HepG2 (cell line): Measurements from ENCODE around the gene STK32B.

Experiments
- KDM5A ChIP-seq: fragments of 200-600 bp; sonication (generic); IDR thresholded peaks from 2 replicates; pipeline ENCODE4 v1.7.0; 2018; ENCODE audit warnings: antibody characterized with exemption, mild to moderate bottlenecking, low read length, borderline replicate concordance
- ZNF781 ChIP-seq: sonication (generic); formaldehyde crosslinking; IDR thresholded peaks from 2 replicates; pipeline ENCODE4 v1.5.1; 2020; ENCODE audit warnings: borderline replicate concordance, mild to moderate bottlenecking, missing genetic modification reagents; ENCODE audit errors: not compliant biosample characterization
- TF ChIP-seq, protein P1 (sequence below), 2 experiments: fragments of 450-650 bp in 1 of 2; sonication (generic) in 1 of 2; formaldehyde crosslinking in 1 of 2; IDR thresholded peaks; 2 replicates each; pipeline versions ENCODE4 v1.6.1 to v1.8.0; 2016 to 2022; ENCODE audit warnings: antibody characterized with exemption in 1 of 2, mild to moderate bottlenecking in 1 of 2, missing genetic modification reagents in 1 of 2

DNA sequence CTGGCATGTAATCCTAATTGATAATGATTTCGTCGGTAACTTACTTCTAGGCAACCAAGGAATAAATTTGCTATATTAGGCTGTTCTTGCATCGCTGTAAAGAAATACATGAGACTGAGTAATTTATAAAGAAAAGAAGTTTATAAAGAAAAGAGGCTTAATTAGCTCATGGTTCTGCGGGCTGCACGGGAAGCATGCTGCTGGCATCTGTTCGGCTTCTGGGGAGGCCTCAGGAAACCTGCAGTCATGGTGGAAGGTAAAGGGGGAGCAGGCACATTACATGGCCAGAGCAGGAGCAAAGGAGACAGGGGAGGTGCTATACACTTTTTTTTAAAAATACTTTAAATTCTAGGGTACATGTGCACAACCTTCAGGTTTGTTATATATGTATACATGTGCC is 290.2 kb downstream of the STK32B start:
- TF ChIP-seq ZNF781 (CRISPR knock-in tag) (no peak), KDM5A (no peak)
- TF ChIP-seq, protein P1, sequence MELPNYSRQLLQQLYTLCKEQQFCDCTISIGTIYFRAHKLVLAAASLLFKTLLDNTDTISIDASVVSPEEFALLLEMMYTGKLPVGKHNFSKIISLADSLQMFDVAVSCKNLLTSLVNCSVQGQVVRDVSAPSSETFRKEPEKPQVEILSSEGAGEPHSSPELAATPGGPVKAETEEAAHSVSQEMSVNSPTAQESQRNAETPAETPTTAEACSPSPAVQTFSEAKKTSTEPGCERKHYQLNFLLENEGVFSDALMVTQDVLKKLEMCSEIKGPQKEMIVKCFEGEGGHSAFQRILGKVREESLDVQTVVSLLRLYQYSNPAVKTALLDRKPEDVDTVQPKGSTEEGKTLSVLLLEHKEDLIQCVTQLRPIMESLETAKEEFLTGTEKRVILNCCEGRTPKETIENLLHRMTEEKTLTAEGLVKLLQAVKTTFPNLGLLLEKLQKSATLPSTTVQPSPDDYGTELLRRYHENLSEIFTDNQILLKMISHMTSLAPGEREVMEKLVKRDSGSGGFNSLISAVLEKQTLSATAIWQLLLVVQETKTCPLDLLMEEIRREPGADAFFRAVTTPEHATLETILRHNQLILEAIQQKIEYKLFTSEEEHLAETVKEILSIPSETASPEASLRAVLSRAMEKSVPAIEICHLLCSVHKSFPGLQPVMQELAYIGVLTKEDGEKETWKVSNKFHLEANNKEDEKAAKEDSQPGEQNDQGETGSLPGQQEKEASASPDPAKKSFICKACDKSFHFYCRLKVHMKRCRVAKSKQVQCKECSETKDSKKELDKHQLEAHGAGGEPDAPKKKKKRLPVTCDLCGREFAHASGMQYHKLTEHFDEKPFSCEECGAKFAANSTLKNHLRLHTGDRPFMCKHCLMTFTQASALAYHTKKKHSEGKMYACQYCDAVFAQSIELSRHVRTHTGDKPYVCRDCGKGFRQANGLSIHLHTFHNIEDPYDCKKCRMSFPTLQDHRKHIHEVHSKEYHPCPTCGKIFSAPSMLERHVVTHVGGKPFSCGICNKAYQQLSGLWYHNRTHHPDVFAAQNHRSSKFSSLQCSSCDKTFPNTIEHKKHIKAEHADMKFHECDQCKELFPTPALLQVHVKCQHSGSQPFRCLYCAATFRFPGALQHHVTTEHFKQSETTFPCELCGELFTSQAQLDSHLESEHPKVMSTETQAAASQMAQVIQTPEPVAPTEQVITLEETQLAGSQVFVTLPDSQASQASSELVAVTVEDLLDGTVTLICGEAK (IDR thresholded peaks at IDR 0.05): no peak
- TF ChIP-seq, protein P1 (CRISPR knock-in tag; IDR thresholded peaks at IDR 0.05): no peak
